ENCODE results near the gene CA9. TPM values are rescaled to one million over a fixed set of nuclear protein-coding genes. Genes with fewer than 3 reads are reported as not detected.
A peak's percentile ranks its signal among the peaks of the same experiment; 100 is the strongest.

The CA9 gene
- total RNA-seq, 1 experiment from 2014 or later: 1.0 TPM

DNA sequence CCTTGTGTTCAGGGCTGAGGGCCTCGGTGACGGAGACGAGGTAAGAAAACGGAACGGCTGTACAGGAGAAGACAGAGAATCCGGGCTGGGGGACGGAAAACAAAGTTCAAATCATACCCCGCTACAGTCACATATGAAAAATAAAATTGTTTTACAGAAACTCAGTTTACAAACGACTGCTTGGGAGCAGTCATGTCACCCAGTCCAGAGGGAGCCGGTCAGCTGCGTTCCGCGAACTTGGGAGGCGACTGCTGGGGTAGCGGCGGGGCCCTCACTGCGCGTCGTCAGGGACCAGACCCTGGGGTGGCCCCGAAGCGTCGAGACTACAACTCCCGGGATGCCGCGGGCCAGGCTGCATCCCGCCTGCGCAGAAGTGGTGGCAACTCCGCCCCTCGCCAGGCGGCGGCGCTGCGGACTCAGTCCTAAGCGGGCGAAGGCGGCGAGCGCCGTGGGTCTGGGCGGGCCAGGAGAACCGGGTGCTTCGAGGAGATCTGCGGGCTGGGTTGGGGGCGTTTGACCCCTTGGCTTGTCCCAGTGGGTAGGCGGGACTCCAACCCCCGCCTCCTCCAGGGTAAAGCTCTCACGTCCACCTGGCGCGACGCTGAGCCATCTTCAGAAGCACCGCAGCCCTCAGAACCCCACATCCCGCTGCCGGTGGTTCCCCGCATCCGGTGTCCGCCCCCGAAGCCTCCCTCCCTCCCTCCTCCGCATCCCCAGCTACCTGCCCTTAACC lies 27.0 kb upstream of the CA9 start:
- Mint-ChIP-seq H3K36me3 (0 out of 2 replicates have a peak, but pooled peaks cover under 1% of the 10 kb centered on the region), H3K4me3 (peak overlapping the region; percentile 88), H3K27me3 (ENCODE audit: low read depth) (peaks cover 13% of the 10 kb centered on the region), H3K4me1 (peaks cover 43% of the 10 kb centered on the region), H3K9me3 (peaks cover 1% of the 10 kb centered on the region), H3K27ac (peak overlapping the region; percentile 82)
- ATAC-seq: peak; percentile 89
- CTCF ChIA-PET: interaction anchor here (0.7 to 4.4 kb wide), 31 partner anchors 10 to 1206 kb away, joined by 3 to 47 read pairs (median 6); partner anchors contain the start of genes ARHGEF39, ATOSB, CCDC107 and GBA2
- peak; percentile 96 for DNase-seq (ENCODE audit: low spot score)
- POLR2A ChIA-PET: interaction anchor here (0.5 to 2.5 kb wide), 12 partner anchors 11 to 349 kb away, joined by 3 to 21 read pairs (median 4); partner anchors contain the start of genes ARHGEF39, CCDC107, CREB3 and RMRP
- no peak for TF ChIP-seq ATF1 (CRISPR knock-in tag; IDR thresholded peaks at IDR 0.05)
- TF ChIP-seq, protein P1, sequence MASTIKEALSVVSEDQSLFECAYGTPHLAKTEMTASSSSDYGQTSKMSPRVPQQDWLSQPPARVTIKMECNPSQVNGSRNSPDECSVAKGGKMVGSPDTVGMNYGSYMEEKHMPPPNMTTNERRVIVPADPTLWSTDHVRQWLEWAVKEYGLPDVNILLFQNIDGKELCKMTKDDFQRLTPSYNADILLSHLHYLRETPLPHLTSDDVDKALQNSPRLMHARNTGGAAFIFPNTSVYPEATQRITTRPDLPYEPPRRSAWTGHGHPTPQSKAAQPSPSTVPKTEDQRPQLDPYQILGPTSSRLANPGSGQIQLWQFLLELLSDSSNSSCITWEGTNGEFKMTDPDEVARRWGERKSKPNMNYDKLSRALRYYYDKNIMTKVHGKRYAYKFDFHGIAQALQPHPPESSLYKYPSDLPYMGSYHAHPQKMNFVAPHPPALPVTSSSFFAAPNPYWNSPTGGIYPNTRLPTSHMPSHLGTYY (CRISPR knock-in tag; IDR thresholded peaks at IDR 0.05): no peak
- TF ChIP-seq, protein P2, sequence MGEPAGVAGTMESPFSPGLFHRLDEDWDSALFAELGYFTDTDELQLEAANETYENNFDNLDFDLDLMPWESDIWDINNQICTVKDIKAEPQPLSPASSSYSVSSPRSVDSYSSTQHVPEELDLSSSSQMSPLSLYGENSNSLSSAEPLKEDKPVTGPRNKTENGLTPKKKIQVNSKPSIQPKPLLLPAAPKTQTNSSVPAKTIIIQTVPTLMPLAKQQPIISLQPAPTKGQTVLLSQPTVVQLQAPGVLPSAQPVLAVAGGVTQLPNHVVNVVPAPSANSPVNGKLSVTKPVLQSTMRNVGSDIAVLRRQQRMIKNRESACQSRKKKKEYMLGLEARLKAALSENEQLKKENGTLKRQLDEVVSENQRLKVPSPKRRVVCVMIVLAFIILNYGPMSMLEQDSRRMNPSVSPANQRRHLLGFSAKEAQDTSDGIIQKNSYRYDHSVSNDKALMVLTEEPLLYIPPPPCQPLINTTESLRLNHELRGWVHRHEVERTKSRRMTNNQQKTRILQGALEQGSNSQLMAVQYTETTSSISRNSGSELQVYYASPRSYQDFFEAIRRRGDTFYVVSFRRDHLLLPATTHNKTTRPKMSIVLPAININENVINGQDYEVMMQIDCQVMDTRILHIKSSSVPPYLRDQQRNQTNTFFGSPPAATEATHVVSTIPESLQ (CRISPR knock-in tag; IDR thresholded peaks at IDR 0.05): no peak
- TF ChIP-seq, protein P3, sequence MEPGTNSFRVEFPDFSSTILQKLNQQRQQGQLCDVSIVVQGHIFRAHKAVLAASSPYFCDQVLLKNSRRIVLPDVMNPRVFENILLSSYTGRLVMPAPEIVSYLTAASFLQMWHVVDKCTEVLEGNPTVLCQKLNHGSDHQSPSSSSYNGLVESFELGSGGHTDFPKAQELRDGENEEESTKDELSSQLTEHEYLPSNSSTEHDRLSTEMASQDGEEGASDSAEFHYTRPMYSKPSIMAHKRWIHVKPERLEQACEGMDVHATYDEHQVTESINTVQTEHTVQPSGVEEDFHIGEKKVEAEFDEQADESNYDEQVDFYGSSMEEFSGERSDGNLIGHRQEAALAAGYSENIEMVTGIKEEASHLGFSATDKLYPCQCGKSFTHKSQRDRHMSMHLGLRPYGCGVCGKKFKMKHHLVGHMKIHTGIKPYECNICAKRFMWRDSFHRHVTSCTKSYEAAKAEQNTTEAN (CRISPR knock-in tag; IDR thresholded peaks at IDR 0.05): no peak
- TF ChIP-seq ZNF232 (CRISPR knock-in tag; IDR thresholded peaks at IDR 0.05): peak; percentile 83; the same call in 1 of the 2 replicates
- TF ChIP-seq, protein P4, sequence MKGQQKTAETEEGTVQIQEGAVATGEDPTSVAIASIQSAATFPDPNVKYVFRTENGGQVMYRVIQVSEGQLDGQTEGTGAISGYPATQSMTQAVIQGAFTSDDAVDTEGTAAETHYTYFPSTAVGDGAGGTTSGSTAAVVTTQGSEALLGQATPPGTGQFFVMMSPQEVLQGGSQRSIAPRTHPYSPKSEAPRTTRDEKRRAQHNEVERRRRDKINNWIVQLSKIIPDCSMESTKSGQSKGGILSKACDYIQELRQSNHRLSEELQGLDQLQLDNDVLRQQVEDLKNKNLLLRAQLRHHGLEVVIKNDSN (CRISPR knock-in tag; IDR thresholded peaks at IDR 0.05): no peak; the same call in 1 of the 2 replicates
- no peak for TF ChIP-seq GTF2I (CRISPR knock-in tag; conservative IDR thresholded peaks at IDR 0.05)
- TF ChIP-seq ZNF317 (CRISPR knock-in tag; IDR thresholded peaks at IDR 0.05; ENCODE audit: borderline replicate concordance, low read depth): no peak
- TF ChIP-seq TCF7 (CRISPR knock-in tag; IDR thresholded peaks at IDR 0.05; ENCODE audit: low read depth): no peak
- TF ChIP-seq ZNF671 (CRISPR knock-in tag; IDR thresholded peaks at IDR 0.05): no peak
- no peak for TF ChIP-seq PRRX2 (CRISPR knock-in tag; IDR thresholded peaks at IDR 0.05)
- TF ChIP-seq OVOL2 (CRISPR knock-in tag; IDR thresholded peaks at IDR 0.05; ENCODE audit: borderline replicate concordance): no peak
- TF ChIP-seq, protein P5, sequence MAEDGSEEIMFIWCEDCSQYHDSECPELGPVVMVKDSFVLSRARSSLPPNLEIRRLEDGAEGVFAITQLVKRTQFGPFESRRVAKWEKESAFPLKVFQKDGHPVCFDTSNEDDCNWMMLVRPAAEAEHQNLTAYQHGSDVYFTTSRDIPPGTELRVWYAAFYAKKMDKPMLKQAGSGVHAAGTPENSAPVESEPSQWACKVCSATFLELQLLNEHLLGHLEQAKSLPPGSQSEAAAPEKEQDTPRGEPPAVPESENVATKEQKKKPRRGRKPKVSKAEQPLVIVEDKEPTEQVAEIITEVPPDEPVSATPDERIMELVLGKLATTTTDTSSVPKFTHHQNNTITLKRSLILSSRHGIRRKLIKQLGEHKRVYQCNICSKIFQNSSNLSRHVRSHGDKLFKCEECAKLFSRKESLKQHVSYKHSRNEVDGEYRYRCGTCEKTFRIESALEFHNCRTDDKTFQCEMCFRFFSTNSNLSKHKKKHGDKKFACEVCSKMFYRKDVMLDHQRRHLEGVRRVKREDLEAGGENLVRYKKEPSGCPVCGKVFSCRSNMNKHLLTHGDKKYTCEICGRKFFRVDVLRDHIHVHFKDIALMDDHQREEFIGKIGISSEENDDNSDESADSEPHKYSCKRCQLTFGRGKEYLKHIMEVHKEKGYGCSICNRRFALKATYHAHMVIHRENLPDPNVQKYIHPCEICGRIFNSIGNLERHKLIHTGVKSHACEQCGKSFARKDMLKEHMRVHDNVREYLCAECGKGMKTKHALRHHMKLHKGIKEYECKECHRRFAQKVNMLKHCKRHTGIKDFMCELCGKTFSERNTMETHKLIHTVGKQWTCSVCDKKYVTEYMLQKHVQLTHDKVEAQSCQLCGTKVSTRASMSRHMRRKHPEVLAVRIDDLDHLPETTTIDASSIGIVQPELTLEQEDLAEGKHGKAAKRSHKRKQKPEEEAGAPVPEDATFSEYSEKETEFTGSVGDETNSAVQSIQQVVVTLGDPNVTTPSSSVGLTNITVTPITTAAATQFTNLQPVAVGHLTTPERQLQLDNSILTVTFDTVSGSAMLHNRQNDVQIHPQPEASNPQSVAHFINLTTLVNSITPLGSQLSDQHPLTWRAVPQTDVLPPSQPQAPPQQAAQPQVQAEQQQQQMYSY (CRISPR knock-in tag; IDR thresholded peaks at IDR 0.05): no peak
- TF ChIP-seq ZNF138 (CRISPR knock-in tag; conservative IDR thresholded peaks at IDR 0.05): no peak
- TF ChIP-seq, protein P6, sequence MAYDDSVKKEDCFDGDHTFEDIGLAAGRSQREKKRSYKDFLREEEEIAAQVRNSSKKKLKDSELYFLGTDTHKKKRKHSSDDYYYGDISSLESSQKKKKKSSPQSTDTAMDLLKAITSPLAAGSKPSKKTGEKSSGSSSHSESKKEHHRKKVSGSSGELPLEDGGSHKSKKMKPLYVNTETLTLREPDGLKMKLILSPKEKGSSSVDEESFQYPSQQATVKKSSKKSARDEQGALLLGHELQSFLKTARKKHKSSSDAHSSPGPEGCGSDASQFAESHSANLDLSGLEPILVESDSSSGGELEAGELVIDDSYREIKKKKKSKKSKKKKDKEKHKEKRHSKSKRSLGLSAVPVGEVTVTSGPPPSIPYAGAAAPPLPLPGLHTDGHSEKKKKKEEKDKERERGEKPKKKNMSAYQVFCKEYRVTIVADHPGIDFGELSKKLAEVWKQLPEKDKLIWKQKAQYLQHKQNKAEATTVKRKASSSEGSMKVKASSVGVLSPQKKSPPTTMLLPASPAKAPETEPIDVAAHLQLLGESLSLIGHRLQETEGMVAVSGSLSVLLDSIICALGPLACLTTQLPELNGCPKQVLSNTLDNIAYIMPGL (CRISPR knock-in tag; IDR thresholded peaks at IDR 0.05): peak; percentile 96; the same call in 1 of the 2 replicates
- no peak for TF ChIP-seq ZNF396 (CRISPR knock-in tag; IDR thresholded peaks at IDR 0.05; ENCODE audit: borderline replicate concordance)
- TF ChIP-seq ZNF423 (CRISPR knock-in tag; IDR thresholded peaks at IDR 0.05): peak; percentile 86
- no peak for TF ChIP-seq FOXJ3 (CRISPR knock-in tag; IDR thresholded peaks at IDR 0.05; ENCODE audit: borderline replicate concordance)
- TF ChIP-seq, protein P7, sequence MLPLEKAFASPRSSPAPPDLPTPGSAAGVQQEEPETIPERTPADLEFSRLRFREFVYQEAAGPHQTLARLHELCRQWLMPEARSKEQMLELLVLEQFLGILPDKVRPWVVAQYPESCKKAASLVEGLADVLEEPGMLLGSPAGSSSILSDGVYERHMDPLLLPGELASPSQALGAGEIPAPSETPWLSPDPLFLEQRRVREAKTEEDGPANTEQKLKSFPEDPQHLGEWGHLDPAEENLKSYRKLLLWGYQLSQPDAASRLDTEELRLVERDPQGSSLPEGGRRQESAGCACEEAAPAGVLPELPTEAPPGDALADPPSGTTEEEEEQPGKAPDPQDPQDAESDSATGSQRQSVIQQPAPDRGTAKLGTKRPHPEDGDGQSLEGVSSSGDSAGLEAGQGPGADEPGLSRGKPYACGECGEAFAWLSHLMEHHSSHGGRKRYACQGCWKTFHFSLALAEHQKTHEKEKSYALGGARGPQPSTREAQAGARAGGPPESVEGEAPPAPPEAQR (CRISPR knock-in tag; IDR thresholded peaks at IDR 0.05): no peak
- TF ChIP-seq FOXK1 (CRISPR knock-in tag; IDR thresholded peaks at IDR 0.05): no peak
- no peak for TF ChIP-seq RORB (CRISPR knock-in tag; IDR thresholded peaks at IDR 0.05)

Measured in WTC11 (cell line).